Measurements from ENCODE around the gene KCTD16.
A peak's percentile ranks its signal among the peaks of the same experiment; 100 is the strongest.

The KCTD16 gene

DNA sequence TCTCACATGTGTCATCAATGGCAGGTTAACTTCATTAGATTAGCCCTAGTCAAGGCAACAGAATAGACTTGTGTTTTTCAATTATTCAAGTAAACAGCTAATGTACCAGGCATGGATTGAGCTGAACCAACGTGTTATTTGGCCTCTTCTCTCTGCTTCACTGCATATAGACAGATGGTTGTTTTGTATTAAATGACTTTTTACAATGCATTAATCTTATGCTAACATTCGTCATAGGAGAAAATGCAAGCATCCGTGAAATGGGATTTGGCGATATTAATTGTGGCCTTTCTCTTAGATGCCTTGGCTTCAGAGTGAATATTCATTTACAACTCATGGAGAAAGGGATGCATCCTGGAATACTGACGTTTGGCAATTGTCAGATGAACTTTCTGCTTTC, 208.0 kb downstream of the KCTD16 start:
- peaks cover 5% of the 10 kb centered on the region for H3K36me3 Mint-ChIP-seq (ENCODE audit: low read depth)
- DNase-seq, result no peak
- H3K4me1 Mint-ChIP-seq, result no peaks in the 10 kb centered on the region
- no peak overlapping the region for H3K27ac Mint-ChIP-seq
- H3K27me3 Mint-ChIP-seq (ENCODE audit: low read depth, poor library complexity), result peaks cover 5% of the 10 kb centered on the region
- TF ChIP-seq, protein P1, sequence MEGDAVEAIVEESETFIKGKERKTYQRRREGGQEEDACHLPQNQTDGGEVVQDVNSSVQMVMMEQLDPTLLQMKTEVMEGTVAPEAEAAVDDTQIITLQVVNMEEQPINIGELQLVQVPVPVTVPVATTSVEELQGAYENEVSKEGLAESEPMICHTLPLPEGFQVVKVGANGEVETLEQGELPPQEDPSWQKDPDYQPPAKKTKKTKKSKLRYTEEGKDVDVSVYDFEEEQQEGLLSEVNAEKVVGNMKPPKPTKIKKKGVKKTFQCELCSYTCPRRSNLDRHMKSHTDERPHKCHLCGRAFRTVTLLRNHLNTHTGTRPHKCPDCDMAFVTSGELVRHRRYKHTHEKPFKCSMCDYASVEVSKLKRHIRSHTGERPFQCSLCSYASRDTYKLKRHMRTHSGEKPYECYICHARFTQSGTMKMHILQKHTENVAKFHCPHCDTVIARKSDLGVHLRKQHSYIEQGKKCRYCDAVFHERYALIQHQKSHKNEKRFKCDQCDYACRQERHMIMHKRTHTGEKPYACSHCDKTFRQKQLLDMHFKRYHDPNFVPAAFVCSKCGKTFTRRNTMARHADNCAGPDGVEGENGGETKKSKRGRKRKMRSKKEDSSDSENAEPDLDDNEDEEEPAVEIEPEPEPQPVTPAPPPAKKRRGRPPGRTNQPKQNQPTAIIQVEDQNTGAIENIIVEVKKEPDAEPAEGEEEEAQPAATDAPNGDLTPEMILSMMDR (IDR thresholded peaks at IDR 0.05), result no peak
- H3K4me3 Mint-ChIP-seq, result no peak overlapping the region
- H3K9me3 Mint-ChIP-seq, result peaks cover 18% of the 10 kb centered on the region

DNA sequence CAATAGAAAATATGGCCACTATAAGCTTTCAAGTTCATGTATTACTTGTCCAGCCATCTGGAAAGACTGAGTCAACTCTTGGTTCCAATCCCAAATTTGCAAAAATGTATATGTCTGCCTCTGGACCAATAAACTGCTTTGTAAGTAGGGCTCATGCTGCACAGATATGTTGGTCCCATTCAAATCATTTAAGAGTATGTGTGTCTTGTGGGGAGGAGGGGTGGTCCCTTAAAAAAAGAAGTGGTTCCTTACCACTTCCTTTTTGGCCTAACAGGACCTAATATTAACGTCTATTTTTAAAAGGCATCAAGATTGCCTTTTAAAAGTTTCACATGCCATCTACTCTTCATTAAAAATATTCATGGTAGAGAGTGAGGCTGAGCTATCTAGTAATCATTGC, 214.9 kb downstream of the KCTD16 start:
- peaks cover 3% of the 10 kb centered on the region for H3K36me3 Mint-ChIP-seq (ENCODE audit: low read depth)
- H3K4me3 Mint-ChIP-seq, result no peak overlapping the region
- H3K27me3 Mint-ChIP-seq (ENCODE audit: low read depth, poor library complexity), result no peaks in the 10 kb centered on the region
- no peak overlapping the region for H3K27ac Mint-ChIP-seq
- DNase-seq, result no peak
- H3K4me1 Mint-ChIP-seq, result no peaks in the 10 kb centered on the region
- TF ChIP-seq, protein P1 (IDR thresholded peaks at IDR 0.05), result no peak
- H3K9me3 Mint-ChIP-seq, result peaks cover 10% of the 10 kb centered on the region

DNA sequence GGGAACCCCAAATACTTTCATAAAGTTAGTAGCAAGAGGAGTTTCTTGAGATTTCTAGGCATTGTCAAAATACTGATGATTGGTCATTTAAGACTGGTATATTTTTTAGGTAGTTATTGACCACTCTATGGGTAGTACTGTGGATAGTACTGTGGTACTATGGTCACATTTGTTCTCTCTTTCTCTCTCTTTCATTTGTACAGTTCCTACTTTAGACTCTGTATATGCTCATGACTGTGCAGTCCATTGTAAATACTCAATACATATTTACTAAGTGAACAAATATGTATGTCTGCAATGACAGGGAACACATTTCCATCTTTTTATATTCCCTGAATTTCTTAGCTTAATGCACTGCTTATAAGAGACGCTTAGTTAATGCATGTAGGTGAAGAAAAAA, 215.6 kb downstream of the KCTD16 start:
- Mint-ChIP-seq H3K36me3 (ENCODE audit: low read depth) (no peaks in the 10 kb centered on the region), H3K4me1 (no peaks in the 10 kb centered on the region), H3K9me3 (peaks cover 3% of the 10 kb centered on the region)

DNA sequence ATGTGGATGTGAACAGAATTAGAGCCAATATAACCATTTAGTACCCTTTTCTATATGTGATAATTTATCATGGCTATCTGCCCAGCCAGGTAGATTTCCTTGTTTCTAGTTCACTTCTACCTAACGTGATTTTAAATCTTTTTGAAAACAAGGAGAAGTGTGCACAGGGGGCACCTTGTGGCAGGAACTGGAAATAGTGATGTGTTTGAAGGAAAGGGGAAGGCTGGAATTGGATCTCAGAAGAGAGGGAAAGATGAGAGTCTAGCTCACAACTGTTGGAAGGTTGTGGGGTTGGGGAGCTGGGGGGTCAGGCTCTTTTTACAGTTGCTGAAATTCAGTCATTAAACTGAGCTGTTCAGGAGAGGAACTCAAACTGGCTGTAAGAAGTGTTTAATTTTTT, 219.5 kb downstream of the KCTD16 start:
- no peaks in the 10 kb centered on the region for H3K4me1 Mint-ChIP-seq
- H3K27ac Mint-ChIP-seq, result no peak overlapping the region

More for the DNA sequence above, 215.6 kb downstream of the KCTD16 start:
- TF ChIP-seq, protein P1 (IDR thresholded peaks at IDR 0.05), result no peak
- DNase-seq, result no peak
- Mint-ChIP-seq H3K27ac (no peak overlapping the region), H3K27me3 (ENCODE audit: low read depth, poor library complexity) (no peaks in the 10 kb centered on the region), H3K4me3 (no peak overlapping the region)

DNA sequence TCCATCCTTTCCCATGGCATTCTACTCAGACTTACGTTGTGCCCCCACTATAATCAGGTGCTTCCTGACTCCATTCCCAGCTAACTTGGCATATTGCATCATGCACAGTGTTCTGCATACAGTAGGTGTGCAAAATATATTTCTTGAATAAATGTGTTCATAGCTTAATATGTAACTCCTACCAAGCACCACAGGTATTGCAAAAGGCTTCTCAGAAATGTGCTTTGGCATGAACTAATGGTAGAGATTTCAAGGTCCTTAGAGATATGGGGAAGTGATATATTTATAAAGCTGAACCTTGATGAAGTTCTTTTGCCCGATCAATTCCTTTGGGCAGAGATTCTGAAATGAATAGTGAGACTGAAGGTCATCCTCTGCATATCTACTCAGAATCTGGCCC, 220.4 kb downstream of the KCTD16 start:
- Mint-ChIP-seq H3K4me1 (no peaks in the 10 kb centered on the region), H3K27me3 (ENCODE audit: low read depth, poor library complexity) (peaks cover 3% of the 10 kb centered on the region), H3K27ac (no peak overlapping the region), H3K36me3 (ENCODE audit: low read depth) (no peaks in the 10 kb centered on the region), H3K4me3 (no peak overlapping the region), H3K9me3 (no peaks in the 10 kb centered on the region)
- no peak for DNase-seq
- TF ChIP-seq, protein P1 (IDR thresholded peaks at IDR 0.05), result no peak

More for the DNA sequence above, 219.5 kb downstream of the KCTD16 start:
- Mint-ChIP-seq H3K9me3 (no peaks in the 10 kb centered on the region), H3K4me3 (no peak overlapping the region), H3K36me3 (ENCODE audit: low read depth) (no peaks in the 10 kb centered on the region), H3K27me3 (ENCODE audit: low read depth, poor library complexity) (no peaks in the 10 kb centered on the region)
- no peak for DNase-seq
- TF ChIP-seq, protein P1 (IDR thresholded peaks at IDR 0.05), result peak; percentile 17

DNA sequence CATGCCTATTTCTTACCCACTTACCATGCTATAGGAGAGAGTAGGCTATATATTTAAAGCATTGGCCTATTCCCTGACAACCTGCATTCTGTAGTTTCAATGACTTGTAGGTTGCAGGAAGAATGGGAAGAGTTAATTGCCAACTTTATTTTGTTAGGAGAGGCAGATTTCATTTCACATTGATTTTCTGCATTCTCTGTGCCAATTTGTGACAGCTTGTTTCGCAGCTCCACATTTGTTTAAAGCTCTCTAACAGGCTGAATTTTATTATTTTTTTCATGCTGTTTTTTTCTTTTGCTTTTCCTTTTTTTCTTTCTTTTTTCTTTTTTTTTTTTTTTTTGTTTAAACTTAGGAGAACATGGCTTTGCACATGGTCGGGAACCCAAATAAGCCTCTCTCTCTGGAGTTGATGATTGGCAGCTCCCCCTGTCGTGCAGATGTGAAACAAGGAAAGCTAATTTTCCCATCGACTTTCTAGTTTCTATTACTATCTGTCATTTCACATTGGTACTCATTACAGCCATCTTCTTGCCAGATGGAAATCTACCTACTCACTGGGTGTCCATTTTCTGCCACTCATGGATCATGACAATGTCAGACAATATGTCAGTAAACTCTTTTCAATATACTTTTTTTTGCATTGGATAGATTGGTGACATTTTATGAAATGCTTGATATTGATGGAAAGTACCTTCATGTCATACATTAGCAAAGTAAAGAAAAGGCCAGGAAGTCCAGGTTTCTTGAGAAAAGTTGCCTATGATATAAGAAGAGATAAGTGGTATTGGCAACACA, 223.2 kb downstream of the KCTD16 start:
- Mint-ChIP-seq H3K4me1 (no peaks in the 10 kb centered on the region), H3K4me3 (no peak overlapping the region), H3K27me3 (ENCODE audit: low read depth, poor library complexity) (peaks cover 3% of the 10 kb centered on the region), H3K27ac (no peak overlapping the region), H3K36me3 (ENCODE audit: low read depth) (no peaks in the 10 kb centered on the region), H3K9me3 (no peaks in the 10 kb centered on the region)
- TF ChIP-seq, protein P1 (IDR thresholded peaks at IDR 0.05), result no peak
- DNase-seq, result no peak

Measured in nephron progenitor cell (in vitro differentiated cells).